CD4-positive, alpha-beta T cell treated with Interleukin-4 for 4 hours (primary cell): ENCODE measurements around the gene ARID5B.

Source experiments
- DNase-seq: peaks from one replicate; pipeline ENCODE4 v3.0.0-alpha.2; 2020

ARID5B gene

DNA sequence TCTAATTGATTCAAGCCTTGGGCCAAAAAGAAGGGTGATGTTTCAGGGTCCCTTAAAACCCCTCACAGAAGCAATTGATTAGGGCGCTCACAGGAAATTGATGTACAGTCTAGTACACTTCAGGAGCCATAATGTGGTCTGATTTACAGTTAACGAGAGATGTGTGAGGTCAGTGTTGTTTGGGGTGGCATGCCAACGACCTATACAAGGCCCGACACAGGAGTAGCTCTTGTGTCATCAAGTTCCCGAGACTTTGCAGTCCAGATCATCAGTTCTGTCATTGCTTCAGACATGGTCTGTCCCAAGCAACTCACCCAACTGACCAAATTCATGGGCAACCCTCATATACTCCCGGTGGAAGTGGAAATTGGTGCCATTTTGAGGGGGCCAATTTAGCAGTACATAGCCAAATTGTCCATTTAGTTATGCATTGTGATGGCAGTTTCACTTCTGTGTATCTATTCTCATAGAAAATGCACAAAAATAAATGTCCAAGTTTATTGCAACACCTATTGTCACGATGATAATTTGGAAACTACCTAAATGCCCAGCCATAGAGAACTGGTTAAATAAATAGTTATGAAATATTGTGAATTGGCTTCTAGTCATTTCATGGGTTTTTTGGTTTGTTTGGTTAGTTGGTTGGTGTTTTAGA, 18.0 kb upstream of the ARID5B start:
- no peak for DNase-seq

DNA sequence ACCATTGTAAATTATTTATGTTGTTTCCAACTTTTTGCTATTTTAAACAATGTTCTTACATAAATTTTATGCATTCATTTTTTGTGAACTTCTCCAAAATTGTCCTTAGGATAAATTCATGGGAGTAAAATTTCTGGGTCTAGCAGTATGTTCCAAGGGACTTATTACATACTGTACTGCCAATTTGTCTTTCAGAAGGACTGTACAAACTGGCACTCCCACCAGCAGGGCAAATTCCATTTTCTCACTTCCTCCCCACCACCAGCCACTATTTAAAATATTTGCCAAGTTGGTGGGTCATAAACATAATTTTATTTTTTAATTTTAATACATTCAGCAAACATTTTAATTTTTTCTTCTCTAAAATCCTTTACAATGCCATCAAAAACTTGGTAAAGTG, 13.7 kb upstream of the ARID5B start:
- DNase-seq: no peak

DNA sequence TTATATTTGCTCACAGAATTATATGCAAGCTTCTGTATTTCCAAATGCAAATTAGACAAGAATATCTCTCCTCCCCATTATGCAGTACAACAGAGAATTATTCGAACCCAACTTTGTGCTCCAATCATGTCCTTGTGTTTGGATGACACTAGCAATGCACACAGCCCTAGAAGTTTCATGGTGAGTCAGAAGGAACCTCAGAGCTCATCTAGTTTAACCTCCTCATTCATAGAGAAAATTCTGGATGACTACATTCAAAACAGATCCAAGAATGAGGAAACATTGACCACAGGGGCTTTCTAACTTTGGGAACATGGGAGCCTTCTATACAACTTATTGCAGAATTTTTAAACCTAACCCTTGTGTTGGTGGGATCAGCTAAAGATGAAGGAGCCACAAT, 12.8 kb upstream of the ARID5B start:
- DNase-seq: no peak

DNA sequence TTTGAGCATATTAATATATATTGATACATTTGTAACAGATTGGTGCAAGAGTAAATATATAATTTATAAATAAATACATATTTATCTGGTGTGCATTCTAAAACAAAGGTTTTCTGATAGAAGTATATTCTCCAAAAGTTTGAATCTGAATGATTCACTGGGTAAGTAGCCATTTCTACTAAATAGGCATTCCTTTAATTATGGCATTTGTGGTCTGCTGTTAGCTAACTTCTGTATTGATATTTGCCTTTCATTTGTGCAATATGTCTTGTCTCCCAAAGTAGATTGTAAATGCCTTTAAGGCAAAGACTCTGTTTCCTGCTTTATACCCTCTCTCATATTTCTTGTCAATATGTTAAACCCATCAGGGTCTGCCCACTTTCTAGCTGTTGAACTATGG, 11.1 kb upstream of the ARID5B start:
- no peak for DNase-seq

DNA sequence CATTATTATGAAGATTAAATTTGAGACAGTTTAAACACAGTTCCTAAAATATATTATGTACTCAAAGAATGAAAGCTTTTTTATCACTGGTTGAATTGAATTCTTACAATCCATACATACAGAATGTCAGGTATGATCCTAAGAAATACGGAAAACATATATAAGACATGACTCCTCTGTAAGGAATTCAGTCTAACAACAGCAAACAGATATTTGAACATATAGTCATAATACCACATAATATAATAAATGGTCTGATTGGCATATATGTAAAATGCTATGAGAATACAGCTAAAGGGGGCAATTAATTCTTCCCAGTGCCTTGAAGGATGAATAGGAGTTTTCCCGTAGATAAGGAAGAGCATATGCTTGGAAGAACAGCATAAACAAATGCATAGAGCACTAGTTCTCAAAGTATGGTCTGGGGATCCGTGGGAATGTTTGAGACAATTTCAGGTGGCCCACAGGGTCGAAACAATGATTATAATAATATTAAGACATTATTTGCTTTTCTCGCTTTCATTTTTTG, 10.6 kb upstream of the ARID5B start:
- DNase-seq: no peak

DNA sequence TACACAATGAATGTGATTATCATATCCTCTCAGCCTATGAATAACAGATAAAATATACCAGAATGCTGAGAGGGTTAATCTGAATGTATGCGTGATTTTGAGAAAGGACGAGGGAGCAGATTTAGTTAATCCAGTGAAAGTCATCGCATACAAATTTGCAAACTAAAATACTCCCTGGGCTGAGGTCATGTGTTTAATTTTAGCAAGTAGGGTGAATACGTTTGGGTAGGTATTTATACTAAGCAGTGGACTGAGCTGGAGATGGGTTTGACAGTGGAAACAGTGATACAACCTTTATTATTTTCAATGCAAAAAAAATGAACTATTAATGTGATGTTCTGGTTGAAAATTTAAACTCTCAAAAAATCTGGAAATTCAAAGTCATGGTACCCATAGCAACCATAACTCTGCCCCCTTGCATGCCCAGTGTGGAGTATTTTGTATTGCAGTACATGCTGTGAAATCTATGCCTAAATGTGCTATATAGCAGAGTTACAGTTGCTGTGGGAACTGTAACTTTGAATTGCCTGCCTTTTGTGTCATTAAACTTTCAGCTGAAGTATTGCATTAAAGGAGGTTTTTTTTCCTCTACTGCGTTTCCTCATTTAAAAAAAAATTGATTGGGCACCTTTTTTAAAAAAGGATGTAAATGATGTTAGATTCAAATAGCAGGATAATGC, 9.5 kb upstream of the ARID5B start:
- DNase-seq: no peak

DNA sequence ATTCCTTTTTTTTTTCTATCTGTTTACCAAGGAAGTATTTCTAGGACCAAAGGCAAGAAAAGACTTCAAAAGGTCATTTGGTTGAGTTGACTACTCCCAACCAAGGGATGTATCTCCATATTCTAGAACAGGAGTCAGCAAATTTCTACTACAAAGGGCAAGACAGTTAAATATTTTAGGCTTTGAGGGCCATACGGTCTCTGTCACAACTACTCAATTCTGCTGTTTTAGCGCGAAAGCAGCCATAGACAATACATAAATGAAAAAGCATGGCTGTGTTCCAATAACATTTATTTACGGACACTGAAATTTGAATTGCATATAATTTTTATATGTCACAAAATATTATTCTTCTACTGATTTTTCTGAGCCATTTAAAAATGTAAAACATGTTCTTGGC, 8.5 kb upstream of the ARID5B start:
- no peak for DNase-seq

DNA sequence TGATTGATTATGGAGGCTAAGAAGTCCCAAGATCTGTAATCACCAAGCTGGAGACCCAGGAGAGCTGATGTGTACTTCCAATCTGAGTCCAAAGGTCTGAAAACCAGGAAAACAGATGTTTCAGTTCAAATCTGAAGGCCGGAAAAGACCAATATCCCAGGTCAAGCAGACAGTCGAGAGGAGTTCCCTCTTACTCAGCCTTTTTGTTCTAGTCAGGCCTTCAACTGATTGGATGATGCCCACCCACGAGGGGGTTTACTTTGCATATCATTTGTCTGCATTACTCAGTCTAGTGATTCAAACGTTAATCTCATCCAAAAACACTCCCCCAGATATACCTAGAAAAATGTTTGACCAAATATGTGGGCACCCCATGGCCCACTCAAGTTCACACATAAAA, 7.4 kb upstream of the ARID5B start:
- DNase-seq: no peak

DNA sequence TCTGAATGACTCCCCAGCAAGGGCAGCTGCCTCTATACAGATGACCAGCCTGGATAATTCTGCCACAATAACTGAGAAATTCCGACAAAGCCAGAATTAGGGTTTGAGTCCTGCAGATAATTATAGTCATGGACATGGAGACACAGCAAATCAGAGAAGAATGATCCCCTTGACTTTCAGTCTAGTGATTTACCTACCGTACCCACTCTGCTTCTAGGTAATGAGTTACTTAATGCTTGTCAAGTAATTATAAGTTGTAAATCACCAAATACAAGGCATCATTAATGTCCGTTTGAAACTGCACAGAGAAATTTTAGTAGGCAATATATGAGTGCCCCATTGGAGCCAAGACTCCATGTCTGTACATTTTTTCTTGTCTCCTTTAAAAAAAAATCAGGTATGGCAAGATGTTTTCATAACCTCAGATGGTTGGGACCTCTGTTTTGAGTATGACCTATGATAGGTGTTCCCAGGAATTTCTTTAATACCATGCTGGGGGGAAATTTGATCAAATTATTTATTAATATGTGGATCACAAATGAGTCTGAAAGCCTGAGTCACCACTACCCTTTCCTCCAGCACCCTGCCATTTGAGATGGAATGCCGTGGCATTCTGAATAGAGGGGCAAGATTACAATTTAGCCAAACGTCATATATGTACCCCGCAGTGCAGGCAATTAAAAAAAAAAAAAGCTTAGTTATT, 5.5 kb upstream of the ARID5B start:
- DNase-seq: no peak

DNA sequence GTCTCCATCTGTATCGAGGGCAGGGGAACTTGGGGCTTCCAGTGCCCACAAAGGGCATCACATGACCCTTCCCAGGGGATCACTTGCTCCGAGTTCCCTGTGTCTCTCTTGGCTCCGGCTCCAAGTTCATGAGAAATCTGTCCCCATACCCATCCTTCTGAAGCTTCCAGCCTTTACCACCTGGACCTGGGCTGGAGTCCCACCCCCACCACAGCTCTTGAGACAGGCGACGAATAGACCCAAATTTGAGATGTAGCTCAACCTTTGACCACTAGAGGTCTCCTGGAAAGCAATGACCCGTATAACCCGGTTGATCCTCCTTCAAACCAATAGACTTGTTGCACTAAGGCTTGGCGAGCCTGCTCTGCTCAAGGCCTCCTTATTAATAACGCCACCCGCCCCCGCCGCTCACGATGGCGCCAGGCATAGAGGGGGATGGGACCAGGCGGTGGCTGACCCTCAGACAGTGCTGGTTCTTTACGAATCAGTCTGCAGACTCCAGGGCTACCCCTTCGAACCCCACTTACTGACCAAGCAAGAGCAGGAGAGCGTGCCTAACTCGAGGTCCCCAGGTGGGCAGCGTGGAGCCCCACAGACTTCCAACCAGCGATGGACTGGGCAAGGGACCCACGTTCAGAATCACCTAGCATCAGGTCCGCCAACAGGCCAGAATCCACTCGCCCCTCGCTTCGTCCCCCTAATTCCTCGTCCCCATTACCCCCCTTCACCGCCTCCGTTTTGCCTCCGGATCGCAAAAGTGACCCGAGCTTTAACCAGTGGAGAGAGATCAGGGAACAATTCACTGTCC, 4.4 kb upstream of the ARID5B start:
- DNase-seq: peak; percentile 82

DNA sequence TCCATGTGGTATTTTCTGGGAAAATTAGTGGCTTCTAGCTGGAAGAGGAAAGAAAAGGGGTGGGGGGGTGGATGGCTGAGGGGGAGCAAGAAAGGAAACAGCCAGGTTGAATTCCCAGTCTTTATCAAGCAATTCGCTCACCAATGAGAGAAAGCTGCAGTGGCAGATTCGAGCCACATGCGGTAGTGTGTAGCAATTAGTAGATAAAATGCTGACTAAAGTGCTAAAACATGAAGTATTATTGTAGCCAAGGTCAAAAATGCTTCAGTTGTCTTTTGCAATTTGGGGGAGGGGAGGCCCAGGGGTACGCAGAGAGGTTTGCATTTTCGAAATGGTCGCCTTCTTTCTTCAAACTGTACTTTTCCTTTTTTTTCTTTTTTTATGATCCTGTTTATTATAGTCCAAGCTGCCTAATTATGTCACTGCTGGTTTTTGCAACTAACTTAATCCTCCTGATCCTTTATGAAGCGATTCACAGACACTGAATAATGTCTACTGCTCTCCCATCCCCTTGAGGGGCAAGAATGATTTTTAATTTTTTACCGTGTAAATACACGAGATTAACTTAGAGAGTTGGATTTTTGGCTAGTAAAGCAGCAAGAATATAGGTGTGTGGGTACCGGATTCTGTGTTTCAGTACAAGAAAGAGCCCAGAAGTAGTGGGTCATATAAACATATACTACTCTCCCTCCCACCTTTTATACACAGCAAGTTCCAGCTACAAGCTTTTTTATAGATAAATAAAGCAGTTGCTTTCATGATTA, 3.6 kb upstream of the ARID5B start:
- DNase-seq: no peak

DNA sequence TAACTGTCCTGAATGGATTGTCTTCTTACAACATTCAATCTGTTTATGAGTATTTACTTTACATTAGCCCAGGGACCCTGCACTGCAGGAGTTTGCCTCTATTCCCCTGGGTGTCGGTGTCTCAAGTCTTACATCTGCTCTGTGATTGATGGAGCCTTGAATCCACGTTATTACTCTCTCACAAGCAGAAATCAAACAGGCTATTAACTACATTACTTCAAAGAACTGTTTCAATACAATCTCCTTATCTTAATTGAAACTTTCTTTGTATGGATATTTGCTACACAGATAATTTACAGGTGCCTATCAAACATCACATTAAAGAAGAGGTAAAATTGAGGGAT, 3.1 kb upstream of the ARID5B start:
- DNase-seq: no peak

DNA sequence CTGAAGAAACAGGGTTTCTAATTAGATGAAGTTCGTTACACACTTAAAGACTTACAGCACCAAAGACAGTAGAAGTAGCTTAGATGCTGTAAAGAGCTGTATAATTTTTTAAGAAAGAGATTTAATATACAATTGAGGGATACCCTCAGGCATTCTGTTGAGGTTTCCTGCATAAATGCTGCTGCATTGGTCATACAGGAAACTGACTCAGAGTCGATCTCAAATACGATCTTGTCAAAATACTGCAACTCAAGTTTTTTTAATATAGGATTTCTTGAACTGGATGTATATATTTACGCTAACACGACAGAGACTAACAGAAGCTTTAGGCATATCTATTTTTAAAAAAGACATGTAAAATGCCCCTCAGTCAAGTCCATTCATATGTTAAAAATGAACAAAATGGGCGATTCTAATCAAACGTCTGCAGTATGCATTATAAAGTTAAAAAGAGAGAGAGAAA, 2.4 kb upstream of the ARID5B start:
- DNase-seq: peak; percentile 76

DNA sequence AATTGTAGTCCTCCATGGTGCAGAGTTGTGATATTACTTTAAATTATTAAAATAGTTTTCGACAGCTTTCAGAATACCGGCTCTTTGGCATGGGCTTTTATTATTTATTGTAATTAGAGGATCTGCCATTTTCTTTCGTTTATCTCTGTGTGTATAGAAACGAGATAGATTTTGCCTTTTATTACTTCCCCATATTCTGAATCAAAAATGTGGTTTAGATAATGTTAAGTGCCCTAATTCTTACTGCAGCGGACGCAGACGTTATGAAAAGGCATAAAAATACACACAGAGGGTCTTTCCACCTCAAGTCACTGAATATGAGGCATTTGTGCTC, 1.9 kb upstream of the ARID5B start:
- no peak for DNase-seq

DNA sequence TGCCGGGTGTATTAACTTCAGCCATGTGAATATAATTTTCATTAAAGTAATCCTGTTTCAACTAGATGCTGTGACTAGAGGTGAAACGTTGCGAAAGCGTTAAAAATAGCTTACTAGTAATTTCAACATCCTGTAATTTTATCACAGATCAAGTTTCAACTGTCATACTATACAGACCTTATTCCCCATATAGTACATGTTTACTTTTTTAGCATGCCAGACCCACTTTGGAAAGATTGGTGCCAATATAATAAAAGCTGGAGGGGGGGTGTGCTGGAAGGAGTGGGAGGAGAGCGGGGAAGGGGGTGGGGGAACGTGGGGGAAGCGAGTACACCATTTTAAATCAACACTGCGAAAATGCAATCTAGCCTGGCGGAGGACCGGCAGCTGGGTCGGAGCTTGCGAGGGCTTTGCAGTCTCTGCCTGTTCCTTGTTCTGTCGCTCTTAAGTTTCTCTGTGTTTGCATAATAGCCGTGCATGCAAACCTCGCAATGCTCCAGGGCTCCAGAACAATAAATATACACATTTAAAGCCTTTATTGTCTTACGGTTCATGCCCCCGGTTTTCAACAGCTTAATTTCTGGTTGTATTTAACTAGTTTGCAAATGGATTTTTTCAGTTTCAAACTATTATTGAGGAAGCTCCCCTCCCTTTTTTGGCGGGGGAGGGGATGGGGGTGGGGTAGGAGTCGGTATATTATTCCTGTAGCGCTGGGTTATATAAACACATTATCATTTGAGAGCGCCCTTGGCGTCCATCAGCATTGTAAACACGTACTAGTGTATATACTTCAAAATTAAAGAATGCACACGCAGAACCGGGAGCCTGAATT, 1.3 kb upstream of the ARID5B start:
- DNase-seq: peak; percentile 61

DNA sequence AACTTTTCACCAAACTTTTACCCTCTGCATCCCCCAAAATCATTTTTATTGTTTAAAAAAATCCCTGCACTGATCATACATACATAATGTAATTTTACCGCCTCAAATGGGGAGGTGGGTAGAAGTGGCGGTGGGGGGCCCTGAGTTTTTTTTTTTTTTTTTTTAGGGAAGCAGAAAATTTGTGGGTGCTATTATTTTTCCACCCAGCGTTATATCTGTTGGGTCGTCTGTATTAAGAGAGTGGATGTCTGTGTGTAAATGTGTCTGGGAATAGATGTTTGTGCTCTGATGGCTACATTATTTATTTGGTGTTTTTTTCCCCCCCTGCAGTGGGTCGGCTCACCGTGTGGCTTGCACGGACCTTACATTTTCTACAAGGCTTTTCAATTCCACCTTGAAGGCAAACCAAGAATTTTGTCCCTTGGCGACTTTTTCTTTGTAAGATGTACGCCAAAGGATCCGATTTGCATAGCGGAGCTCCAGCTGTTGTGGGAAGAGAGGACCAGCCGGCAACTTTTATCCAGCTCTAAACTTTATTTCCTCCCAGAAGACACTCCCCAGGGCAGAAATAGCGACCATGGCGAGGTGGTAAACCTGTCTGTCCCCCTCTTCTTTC, 438 bp downstream of the ARID5B start:
- no peak for DNase-seq

DNA sequence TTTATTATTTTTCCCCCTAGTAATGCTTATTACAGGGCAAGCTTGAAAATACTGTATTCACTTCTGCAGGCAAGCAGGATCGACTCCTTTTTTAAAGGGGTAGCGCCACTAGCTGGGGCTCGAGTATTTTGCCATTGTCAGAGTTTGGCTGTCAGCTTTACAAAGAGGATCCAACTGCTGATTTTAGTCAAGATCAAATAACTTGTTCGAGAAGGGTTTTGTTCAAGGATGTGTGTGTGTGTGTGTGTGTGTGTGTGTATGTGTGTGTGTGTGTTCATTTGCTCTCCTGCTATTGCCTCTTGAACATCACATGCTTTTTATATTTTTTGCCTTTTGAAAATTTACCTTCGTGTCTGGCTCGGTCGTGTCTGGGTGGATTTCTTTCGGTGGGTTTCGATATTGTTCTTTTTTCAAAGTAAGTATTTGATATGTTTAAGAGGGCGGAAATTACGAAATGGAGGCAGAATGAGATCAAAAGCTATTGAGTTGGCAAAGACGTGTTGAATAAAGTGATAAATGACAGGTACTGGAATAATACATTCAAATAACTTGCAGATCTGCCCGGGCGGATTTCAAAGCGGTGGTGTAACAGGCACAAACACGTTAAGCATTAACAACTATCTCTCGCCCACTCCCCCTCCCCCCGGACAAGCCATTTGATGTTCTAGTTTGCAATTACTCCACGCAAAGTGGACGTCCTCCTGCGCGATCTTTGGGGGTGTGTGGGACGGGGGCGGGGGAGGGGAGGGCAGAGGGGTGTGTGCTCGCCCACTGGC, 1.1 kb downstream of the ARID5B start:
- peak; percentile 84 for DNase-seq

DNA sequence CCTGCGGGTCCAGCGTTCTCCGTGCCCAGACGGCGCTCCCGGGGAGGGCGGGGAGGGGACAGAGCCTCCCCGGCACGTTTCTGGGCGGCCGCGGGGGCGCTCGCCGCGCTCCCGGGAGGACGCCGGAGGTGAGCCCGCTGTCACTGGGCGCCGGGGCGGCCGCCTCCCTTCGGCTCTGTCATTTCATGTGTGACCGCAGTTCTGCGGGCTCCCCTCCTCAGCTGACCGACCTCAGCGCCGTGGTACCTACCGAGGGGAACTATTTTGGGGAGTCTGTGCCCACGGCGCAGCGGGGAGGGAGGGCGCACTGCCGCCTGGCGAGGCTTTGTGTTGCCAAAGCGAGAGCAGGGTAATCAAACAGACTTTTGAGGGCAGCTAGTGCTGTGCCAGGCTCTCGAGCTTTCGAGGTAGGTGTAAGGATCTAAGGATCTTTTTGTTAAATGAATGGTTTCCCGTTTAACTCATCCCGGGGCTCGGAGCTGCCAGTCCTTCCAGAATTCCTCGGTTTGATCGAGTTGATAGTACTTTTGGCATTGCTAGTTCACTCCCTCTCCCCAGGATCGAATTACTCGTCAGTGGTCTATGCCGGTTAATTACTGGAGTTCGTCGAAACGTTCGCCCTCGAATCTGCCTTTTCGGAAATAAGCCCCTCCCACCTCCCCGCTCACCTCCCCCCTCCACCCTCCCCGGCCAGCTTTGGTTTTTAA, 1.9 kb downstream of the ARID5B start:
- DNase-seq: peak; percentile 57

DNA sequence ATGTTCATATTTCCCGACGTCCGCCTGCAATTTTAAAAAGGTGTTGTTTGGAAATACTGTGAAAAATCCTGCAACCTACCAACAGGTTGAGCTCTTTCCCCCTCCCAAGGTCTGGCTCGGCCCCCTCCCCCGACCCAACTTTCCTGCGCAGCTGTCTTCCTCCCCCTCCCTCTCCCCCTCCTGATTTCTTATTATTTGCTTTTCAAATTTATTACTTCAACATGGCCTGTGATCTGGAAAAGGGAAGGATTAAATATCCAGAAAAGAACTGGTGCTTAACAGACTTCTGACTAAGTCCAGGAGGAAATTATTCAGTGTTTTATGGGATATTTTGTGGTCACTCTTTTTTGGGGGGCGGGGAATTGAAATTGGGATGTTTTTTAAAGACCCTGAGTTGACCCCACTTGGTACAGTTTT, 2.4 kb downstream of the ARID5B start:
- DNase-seq: no peak
